ENCODE data around the gene DIP2C.
"Not testable (repeated sequence)": the region's sequence is repeated elsewhere in the genome, so short reads cannot be mapped to it uniquely, and the experiment has no call there.

The DIP2C gene

GRCh38 chr10:625333-625696, 64.2 kb downstream of the DIP2C start:
- no peak for DNase-seq

- peak; percentile 78 for DNase-seq
These were observed 64.7 kb downstream of the DIP2C start for GRCh38 chr10:624605-625332.

- DNase-seq = no peak
These were observed 65.2 kb downstream of the DIP2C start for GRCh38 chr10:624312-624604.

GRCh38 chr10:623477-624311, 65.8 kb downstream of the DIP2C start:
- no peak for DNase-seq

- no peak for DNase-seq
These were observed 66.5 kb downstream of the DIP2C start for GRCh38 chr10:623014-623413.

GRCh38 chr10:621981-622740, 67.3 kb downstream of the DIP2C start:
- DNase-seq = no peak

GRCh38 chr10:621513-621912, 68.0 kb downstream of the DIP2C start:
- DNase-seq = no peak

GRCh38 chr10:620971-621370, 68.5 kb downstream of the DIP2C start:
- DNase-seq = no peak

- no peak for DNase-seq
These were observed 69.1 kb downstream of the DIP2C start for GRCh38 chr10:620417-620816.

GRCh38 chr10:619710-620109, 69.8 kb downstream of the DIP2C start:
- DNase-seq = no peak

- peak; percentile 78 for DNase-seq
These were observed 71.1 kb downstream of the DIP2C start for GRCh38 chr10:618229-618989.

GRCh38 chr10:617471-617870, 72.0 kb downstream of the DIP2C start:
- no peak for DNase-seq

GRCh38 chr10:615583-616152, 73.8 kb downstream of the DIP2C start:
- no peak for DNase-seq

- DNase-seq = peak; percentile 62
These were observed 74.5 kb downstream of the DIP2C start for GRCh38 chr10:614790-615582.

- DNase-seq = no peak
These were observed 75.2 kb downstream of the DIP2C start for GRCh38 chr10:614139-614711.

GRCh38 chr10:613271-614138, 76.0 kb downstream of the DIP2C start:
- peak; percentile 66 for DNase-seq

GRCh38 chr10:612696-613095, 76.8 kb downstream of the DIP2C start:
- DNase-seq = no peak

- not testable (repeated sequence) for DNase-seq
These were observed 78.7 kb downstream of the DIP2C start for GRCh38 chr10:610642-611305.

- no peak for DNase-seq
These were observed 79.5 kb downstream of the DIP2C start for GRCh38 chr10:609868-610545.
